ENCODE data around the gene MLIP. TPM values are rescaled to one million over a fixed set of nuclear protein-coding genes. Genes with fewer than 3 reads are reported as not detected.

MLIP gene
- polyA plus RNA-seq, 1 experiment = not detected

DNA sequence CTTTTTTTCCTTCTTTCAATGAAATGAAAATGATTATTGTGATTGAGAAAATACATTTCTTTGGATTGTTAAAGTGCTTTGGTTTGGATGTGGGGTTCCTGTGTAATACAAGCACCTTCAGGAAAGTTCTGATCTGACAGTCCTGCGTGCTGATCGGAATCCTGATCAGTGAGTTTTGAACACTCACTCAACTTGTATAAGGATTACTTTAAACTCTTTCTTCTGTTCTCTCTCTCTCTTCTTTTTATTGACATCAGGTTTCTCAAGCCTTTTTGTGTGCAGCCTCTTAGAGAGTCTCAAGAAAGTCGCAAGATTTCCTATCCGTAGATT lies 197.7 kb downstream of the MLIP start:
- POLR2A ChIA-PET = no interaction called here
- CTCF ChIA-PET = no interaction called here
- DNase-seq (ENCODE audit: low read depth) = no peak
- Histone ChIP-seq H3K4me3 (ENCODE audit: low read depth, low read length) (no peak overlapping the region), H3K27me3 (ENCODE audit: control insufficient read depth, insufficient read depth, low read length) (no peaks in the 10 kb centered on the region), H3K36me3 (ENCODE audit: control insufficient read depth, insufficient read depth, low read length) (no peaks in the 10 kb centered on the region)
- TF ChIP-seq, protein P1, sequence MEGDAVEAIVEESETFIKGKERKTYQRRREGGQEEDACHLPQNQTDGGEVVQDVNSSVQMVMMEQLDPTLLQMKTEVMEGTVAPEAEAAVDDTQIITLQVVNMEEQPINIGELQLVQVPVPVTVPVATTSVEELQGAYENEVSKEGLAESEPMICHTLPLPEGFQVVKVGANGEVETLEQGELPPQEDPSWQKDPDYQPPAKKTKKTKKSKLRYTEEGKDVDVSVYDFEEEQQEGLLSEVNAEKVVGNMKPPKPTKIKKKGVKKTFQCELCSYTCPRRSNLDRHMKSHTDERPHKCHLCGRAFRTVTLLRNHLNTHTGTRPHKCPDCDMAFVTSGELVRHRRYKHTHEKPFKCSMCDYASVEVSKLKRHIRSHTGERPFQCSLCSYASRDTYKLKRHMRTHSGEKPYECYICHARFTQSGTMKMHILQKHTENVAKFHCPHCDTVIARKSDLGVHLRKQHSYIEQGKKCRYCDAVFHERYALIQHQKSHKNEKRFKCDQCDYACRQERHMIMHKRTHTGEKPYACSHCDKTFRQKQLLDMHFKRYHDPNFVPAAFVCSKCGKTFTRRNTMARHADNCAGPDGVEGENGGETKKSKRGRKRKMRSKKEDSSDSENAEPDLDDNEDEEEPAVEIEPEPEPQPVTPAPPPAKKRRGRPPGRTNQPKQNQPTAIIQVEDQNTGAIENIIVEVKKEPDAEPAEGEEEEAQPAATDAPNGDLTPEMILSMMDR (IDR thresholded peaks at IDR 0.05; ENCODE audit: insufficient read depth, low read depth, low read length) = no peak

DNA sequence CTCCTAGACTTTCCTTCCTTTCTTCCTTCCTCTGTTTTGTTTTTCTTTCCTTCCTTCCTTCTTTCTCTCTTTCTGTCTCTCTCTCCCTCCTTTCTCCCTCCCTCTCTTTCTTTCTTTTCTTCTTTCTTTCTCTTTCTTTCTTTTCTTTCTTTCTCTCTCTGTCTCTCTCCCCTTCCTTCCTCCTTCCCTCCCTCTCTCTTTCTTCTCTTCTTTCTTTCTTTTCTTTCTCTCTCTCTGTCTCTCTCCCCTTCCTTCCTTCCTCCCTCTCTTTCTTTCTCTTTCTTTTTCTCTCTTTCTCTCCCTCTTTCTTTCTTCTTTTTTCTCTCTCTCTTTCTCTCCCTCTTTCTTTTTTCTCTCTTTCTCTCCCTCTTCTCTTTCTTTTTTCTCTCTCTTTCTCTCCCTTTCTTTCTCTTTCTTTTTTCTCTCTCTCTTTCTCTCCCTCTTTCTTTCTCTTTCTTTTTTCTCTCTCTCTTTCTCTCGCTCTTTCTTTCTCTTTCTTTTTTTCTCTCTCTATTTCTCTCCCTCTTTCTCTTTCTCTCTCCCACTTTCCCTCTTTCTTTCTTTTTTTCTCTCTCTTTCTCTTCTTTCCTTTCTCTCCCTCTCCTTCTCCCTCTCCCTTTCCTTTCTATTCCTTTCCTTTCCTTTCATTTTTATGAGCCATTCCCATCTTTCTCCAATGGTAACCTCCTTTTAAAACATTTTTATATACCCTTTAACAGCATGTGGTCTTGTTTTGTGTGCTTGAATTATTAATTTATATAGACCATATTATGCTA lies 199.3 kb downstream of the MLIP start:
- Histone ChIP-seq H3K36me3 (ENCODE audit: control insufficient read depth, insufficient read depth, low read length) (no peaks in the 10 kb centered on the region), H3K4me3 (ENCODE audit: low read depth, low read length) (no peak overlapping the region), H3K27me3 (ENCODE audit: control insufficient read depth, insufficient read depth, low read length) (no peaks in the 10 kb centered on the region)
- DNase-seq (ENCODE audit: low read depth) = no peak
- ChIA-PET POLR2A (no interaction called here), CTCF (interaction anchor here (1.1 kb wide), 1 partner anchor 10 kb away, joined by 3 read pairs; no protein-coding TSS in a partner anchor)
- TF ChIP-seq, protein P1 (IDR thresholded peaks at IDR 0.05; ENCODE audit: insufficient read depth, low read depth, low read length) = no peak

DNA sequence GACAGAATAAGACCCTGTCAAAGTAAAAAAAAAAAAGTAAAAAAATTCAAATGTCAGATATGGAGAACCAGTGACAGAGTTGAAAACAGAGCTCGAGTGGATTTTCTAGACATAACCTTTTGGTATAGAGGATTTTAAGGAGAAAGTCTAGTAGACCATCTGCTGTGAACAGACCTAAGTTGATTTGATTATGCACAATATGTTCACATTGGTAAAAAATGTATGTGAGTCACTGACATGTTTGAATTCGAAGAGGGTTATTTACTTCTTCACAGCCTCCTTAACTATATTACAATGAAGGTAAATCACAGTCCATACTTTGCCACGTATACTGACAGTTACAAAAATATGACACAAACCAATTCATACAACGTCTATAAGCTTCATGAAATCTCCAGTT lies 204.4 kb downstream of the MLIP start:
- TF ChIP-seq, protein P1 (IDR thresholded peaks at IDR 0.05; ENCODE audit: insufficient read depth, low read depth, low read length) = no peak
- DNase-seq (ENCODE audit: low read depth) = no peak
- ChIA-PET POLR2A (no interaction called here), CTCF (interaction anchor here (1.1 kb wide), 2 partner anchors 8 to 16 kb away, joined by 3 to 4 read pairs; no protein-coding TSS in a partner anchor)
- no peaks in the 10 kb centered on the region for H3K27me3 ChIP-seq (ENCODE audit: control insufficient read depth, insufficient read depth, low read length)
- H3K36me3 ChIP-seq (ENCODE audit: control insufficient read depth, insufficient read depth, low read length) = no peaks in the 10 kb centered on the region
- no peak overlapping the region for H3K4me3 ChIP-seq (ENCODE audit: low read depth, low read length)

Other genes with a start within 250 kb of the MLIP start
- gene TINAG, start 197.0 kb downstream of the MLIP start, polyA plus RNA-seq (2011; rRNA removed) = not detected in 2 replicates

Data from BJ (cell line).